PC-3 (cell line): ENCODE measurements around the gene SCN8A.

Source experiments
- EZH2 ChIP-seq: fragments of 300-600 bp; sonication (generic); IDR thresholded peaks from one replicate; pipeline ENCODE4 v1.6.1; 2017; ENCODE audit warnings: antibody characterized with exemption, mild to moderate bottlenecking, low read length; ENCODE audit not compliant: unreplicated experiment
- TF ChIP-seq, protein P1 (sequence below): fragments of 300-600 bp; sonication (generic); conservative IDR thresholded peaks from 2 replicates; pipeline ENCODE4 v1.5.1; 2017; ENCODE audit warnings: antibody characterized with exemption, low read depth, mild to moderate bottlenecking, low read length

DNA sequence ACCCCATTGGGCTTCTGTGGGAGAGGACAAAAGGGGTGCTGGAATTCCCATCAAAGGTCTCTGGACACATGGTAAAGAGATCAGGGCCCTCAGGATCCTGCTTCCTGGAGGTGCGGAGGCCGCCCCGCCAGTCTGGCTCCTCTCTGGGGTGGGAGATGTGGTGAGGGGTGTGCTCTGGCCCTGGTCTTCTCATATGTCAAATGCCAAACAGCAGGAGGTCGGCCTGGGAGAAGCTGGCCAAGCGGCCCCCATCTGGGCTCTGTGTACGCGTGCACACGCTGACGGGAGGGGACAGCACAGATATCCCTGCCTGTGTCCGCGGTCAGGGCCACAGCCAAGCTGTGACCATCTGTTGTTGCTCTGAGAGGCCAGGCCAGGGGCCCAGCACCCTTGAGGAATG lies 243.4 kb downstream of the SCN8A start:
- TF ChIP-seq, protein P1, sequence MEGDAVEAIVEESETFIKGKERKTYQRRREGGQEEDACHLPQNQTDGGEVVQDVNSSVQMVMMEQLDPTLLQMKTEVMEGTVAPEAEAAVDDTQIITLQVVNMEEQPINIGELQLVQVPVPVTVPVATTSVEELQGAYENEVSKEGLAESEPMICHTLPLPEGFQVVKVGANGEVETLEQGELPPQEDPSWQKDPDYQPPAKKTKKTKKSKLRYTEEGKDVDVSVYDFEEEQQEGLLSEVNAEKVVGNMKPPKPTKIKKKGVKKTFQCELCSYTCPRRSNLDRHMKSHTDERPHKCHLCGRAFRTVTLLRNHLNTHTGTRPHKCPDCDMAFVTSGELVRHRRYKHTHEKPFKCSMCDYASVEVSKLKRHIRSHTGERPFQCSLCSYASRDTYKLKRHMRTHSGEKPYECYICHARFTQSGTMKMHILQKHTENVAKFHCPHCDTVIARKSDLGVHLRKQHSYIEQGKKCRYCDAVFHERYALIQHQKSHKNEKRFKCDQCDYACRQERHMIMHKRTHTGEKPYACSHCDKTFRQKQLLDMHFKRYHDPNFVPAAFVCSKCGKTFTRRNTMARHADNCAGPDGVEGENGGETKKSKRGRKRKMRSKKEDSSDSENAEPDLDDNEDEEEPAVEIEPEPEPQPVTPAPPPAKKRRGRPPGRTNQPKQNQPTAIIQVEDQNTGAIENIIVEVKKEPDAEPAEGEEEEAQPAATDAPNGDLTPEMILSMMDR, result no peak
- no peak for TF ChIP-seq EZH2
